ENCODE results near the gene ACKR3. TPM values are rescaled to one million over a fixed set of nuclear protein-coding genes. Genes with fewer than 3 reads are reported as not detected.

Gene ACKR3
- total RNA-seq, 1 donor from 2014 or later: 70.6 TPM

DNA sequence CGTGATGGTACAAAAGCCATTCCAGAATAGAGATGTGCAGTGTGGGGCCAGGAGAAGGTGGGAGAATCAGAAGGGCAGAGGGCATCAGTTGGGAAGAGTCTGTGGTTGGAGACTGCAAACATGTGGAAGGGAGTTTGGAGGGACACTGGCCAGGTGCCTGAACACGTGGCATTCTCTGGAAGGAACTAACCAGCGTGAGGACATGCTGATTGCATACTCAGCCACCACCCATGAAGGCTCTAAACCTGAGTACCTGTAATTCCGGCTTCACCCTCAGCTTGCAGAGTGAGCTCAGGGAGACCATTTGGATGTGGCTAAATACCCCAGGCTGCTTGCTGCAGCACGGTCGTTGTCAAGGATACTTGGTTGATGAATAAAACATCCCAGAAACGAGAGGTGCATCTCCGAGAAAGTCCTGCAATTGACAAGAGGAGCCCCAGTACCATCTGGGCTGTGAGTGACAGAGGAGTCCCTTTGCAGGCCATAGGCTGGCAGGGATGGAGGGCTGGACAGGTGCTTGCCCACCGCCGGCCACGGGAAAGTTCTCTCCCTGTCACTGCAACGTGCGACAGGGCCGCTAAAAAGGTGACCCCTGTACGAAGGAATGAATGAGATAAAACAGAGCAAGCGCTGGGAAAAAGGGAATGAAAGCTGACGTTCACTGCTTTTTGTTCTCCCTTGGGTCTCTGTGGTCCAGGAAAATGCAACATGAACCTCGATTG, 5.0 kb downstream of the ACKR3 start:
- H3K27ac Mint-ChIP-seq: peak overlapping the region; percentile 71
- H3K4me1 Mint-ChIP-seq: peaks cover 91% of the 10 kb centered on the region
- no peaks in the 10 kb centered on the region for H3K9me3 Mint-ChIP-seq

GRCh38 chr2:236575510-236575909, 5.9 kb downstream of the ACKR3 start:
- Mint-ChIP-seq H3K4me3 (peak overlapping the region; percentile 51), H3K27me3 (ENCODE audit: low read depth) (no peaks in the 10 kb centered on the region), H3K9me3 (no peaks in the 10 kb centered on the region), H3K27ac (peak overlapping the region; percentile 97), H3K4me1 (peaks cover 94% of the 10 kb centered on the region), H3K36me3 (peaks cover 19% of the 10 kb centered on the region)
- no peak for DNase-seq (ENCODE audit: low spot score in 2 of 2, unreplicated experiment in 2 of 2)
- TF ChIP-seq CTCF (IDR thresholded peaks at IDR 0.05; ENCODE audit: unreplicated experiment): no peak

More for the DNA sequence above, 5.0 kb downstream of the ACKR3 start:
- H3K36me3 Mint-ChIP-seq: peaks cover 14% of the 10 kb centered on the region
- H3K4me3 Mint-ChIP-seq: peak overlapping the region; percentile 82
- H3K27me3 Mint-ChIP-seq (ENCODE audit: low read depth): no peaks in the 10 kb centered on the region
- DNase-seq (ENCODE audit: low spot score in 2 of 2, unreplicated experiment in 2 of 2): no peak
- no peak for TF ChIP-seq CTCF (IDR thresholded peaks at IDR 0.05; ENCODE audit: unreplicated experiment)

DNA sequence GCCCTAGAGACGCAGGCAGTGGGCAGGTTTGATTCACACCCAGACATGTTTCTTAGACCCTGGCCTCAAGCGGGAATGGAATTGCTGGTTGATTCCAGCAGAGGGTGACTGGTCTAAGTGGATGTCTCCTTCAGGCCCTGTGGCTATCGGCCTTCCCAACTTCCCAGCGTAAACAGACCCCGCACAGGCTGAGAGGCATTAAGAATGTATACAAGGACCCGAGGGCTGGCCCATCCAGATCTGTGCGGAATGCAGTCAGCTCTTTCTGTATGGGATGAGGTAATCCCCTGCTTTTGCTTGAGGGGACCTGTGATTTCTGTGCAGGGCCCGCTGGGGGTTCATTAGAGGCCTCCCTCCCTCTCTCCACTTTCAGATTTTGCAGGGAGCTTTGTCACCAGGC, 6.5 kb downstream of the ACKR3 start:
- Mint-ChIP-seq H3K27ac (peak overlapping the region; percentile 97), H3K4me1 (peaks cover 94% of the 10 kb centered on the region), H3K4me3 (peak overlapping the region; percentile 51), H3K36me3 (peaks cover 25% of the 10 kb centered on the region), H3K9me3 (no peaks in the 10 kb centered on the region), H3K27me3 (ENCODE audit: low read depth) (no peaks in the 10 kb centered on the region)
- no peak for TF ChIP-seq CTCF (IDR thresholded peaks at IDR 0.05; ENCODE audit: unreplicated experiment)
- DNase-seq (ENCODE audit: low spot score in 2 of 2, unreplicated experiment in 2 of 2): peak in 1 of 2 experiments; percentile 49

GRCh38 chr2:236576953-236577352, 7.3 kb downstream of the ACKR3 start:
- peaks cover 30% of the 10 kb centered on the region for H3K36me3 Mint-ChIP-seq
- peak overlapping the region; percentile 11 for H3K4me3 Mint-ChIP-seq
- no peaks in the 10 kb centered on the region for H3K27me3 Mint-ChIP-seq (ENCODE audit: low read depth)
- H3K4me1 Mint-ChIP-seq: peaks cover 91% of the 10 kb centered on the region
- peak overlapping the region; percentile 97 for H3K27ac Mint-ChIP-seq
- H3K9me3 Mint-ChIP-seq: no peaks in the 10 kb centered on the region
- DNase-seq (ENCODE audit: low spot score in 2 of 2, unreplicated experiment in 2 of 2): no peak
- TF ChIP-seq CTCF (IDR thresholded peaks at IDR 0.05; ENCODE audit: unreplicated experiment): no peak

- H3K27me3 Mint-ChIP-seq (ENCODE audit: low read depth): no peaks in the 10 kb centered on the region
- H3K27ac Mint-ChIP-seq: peak overlapping the region; percentile 97
- no peaks in the 10 kb centered on the region for H3K9me3 Mint-ChIP-seq
- DNase-seq (ENCODE audit: low spot score in 2 of 2, unreplicated experiment in 2 of 2): no peak
- H3K36me3 Mint-ChIP-seq: peaks cover 34% of the 10 kb centered on the region
- H3K4me1 Mint-ChIP-seq: peaks cover 83% of the 10 kb centered on the region
- TF ChIP-seq CTCF (IDR thresholded peaks at IDR 0.05; ENCODE audit: unreplicated experiment): no peak
- H3K4me3 Mint-ChIP-seq: no peak overlapping the region
These were observed 8.1 kb downstream of the ACKR3 start for GRCh38 chr2:236577481-236578410.

Measured in mesothelial cell of epicardium (in vitro differentiated cells).